Muscle of leg (tissue), 11 donors: Measurements from ENCODE around the gene SLC24A4. TPM values are rescaled to one million over a fixed set of nuclear protein-coding genes. Genes with fewer than 3 reads are reported as not detected.

Experiments
- DNase-seq: peaks from one replicate; pipeline ENCODE4 v3.0.0; 2013
- H3K27ac ChIP-seq: one replicate; pipeline ENCODE4 v1.5.1; 2013; ENCODE audit warnings: mild to moderate bottlenecking, low read length, control low read depth
- H3K27me3 ChIP-seq: one replicate; pipeline ENCODE4 v1.6.1; 2013; ENCODE audit warnings: low read length; ENCODE audit not compliant: control insufficient read depth, insufficient read depth
- H3K36me3 ChIP-seq: one replicate; pipeline ENCODE4 v1.6.1; 2013; ENCODE audit warnings: low read length; ENCODE audit not compliant: control insufficient read depth, insufficient read depth
- H3K4me1 ChIP-seq: one replicate; pipeline ENCODE4 v1.6.1; 2013; ENCODE audit warnings: low read length; ENCODE audit not compliant: control insufficient read depth, insufficient read depth
- H3K4me3 ChIP-seq: one replicate; pipeline ENCODE4 v1.5.1; 2013; ENCODE audit warnings: low read length, control low read depth
- H3K9me3 ChIP-seq: replicated peaks from 2 replicates; pipeline ENCODE4 v1.6.1; 2013; ENCODE audit warnings: low read depth, low read length; ENCODE audit not compliant: control insufficient read depth
- WGBS: methylation state at CpG from one replicate; pipeline ENCODE4 v1.1.5; 2013; ENCODE audit warnings: missing lambda C conversion rate; ENCODE audit not compliant: insufficient coverage; 5-methylcytosine and 5-hydroxymethylcytosine counted together
- polyA plus RNA-seq, 8 donors: library from polyadenylated mRNA; unstranded; fragments of 120-200 nt; gene quantifications; one replicate each; pipeline versions ENCODE4 v1.2.1 to v1.2.3, GENCODE V29; 2013; ENCODE audit warnings: inconsistent platforms in 1 of 8, low replicate concordance in 1 of 8; ENCODE audit not compliant: insufficient read length in 8 of 8, insufficient read depth in 1 of 8
- total RNA-seq: library from RNA; stranded (reverse); fragments of 120-200 nt; gene quantifications from one replicate; pipeline ENCODE4 v1.2.4, GENCODE V29; 2013

SLC24A4 gene
- total and polyA plus RNA-seq, 9 donors: 1.8 to 6.6 (median 2.9) TPM

DNA sequence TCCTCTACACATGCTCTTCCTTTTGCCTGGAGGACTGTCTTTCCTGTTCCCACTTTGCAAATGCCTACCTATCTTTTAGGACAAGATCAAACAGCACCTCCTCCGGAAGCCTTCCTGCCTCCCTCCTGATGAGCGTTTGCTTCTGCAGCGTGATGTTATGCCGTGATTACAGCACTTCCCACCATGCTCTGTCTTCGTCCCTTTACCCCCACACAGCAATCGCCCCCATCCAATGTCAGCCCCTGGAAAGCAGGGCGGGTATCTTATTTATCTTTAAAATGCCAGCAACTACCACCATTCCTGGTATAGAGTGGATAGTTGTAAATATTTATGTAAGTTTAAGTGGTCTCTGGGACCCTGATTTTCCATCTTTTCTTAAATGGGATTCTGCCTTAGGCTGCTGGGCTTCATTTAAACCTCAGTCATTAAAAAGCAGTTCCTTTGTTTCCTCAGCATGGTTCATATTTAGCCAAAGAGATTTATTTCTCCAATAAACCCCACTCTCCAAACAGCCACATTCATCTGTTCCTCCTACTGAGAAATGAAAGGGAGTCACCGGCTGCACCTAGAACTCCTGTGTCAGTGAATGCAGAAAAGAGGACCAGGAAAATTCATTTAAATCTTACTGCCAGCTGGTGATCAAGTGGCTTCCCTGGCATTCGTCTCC lies 33.8 kb upstream of the SLC24A4 start:
- no peak for DNase-seq
- 61% methylated on average over 5 of the region's 9 CpGs for WGBS
- no peaks in the 10 kb centered on the region for H3K36me3 ChIP-seq

GRCh38 chr14:92292673-92293072 lies 30.3 kb upstream of the SLC24A4 start:
- Histone ChIP-seq H3K27ac (no peak overlapping the region), H3K4me3 (no peak overlapping the region), H3K36me3 (no peaks in the 10 kb centered on the region), H3K27me3 (no peaks in the 10 kb centered on the region), H3K9me3 (no peaks in the 10 kb centered on the region), H3K4me1 (no peaks in the 10 kb centered on the region)
- no peak for DNase-seq
- whole genome bisulfite sequencing: no CpG with 5 or more reads among the region's 2 CpGs

More for the DNA sequence above, 33.8 kb upstream of the SLC24A4 start:
- Histone ChIP-seq H3K27me3 (no peaks in the 10 kb centered on the region), H3K27ac (no peak overlapping the region), H3K9me3 (no peaks in the 10 kb centered on the region), H3K4me3 (no peak overlapping the region), H3K4me1 (no peaks in the 10 kb centered on the region)

- no peak for DNase-seq
- H3K36me3 ChIP-seq: no peaks in the 10 kb centered on the region
- no CpG with 5 or more reads among the region's 2 CpGs for WGBS
- H3K27ac ChIP-seq: no peak overlapping the region
- H3K4me1 ChIP-seq: no peaks in the 10 kb centered on the region
- no peak overlapping the region for H3K4me3 ChIP-seq
- peaks cover 8% of the 10 kb centered on the region for H3K27me3 ChIP-seq
- no peaks in the 10 kb centered on the region for H3K9me3 ChIP-seq
Observed at GRCh38 chr14:92294506-92294905, 28.5 kb upstream of the SLC24A4 start.

- no peak overlapping the region for H3K27ac ChIP-seq
- 60% methylated on average over 1 of the region's 6 CpGs for WGBS
- H3K4me1 ChIP-seq: no peaks in the 10 kb centered on the region
- H3K9me3 ChIP-seq: no peaks in the 10 kb centered on the region
- no peak overlapping the region for H3K4me3 ChIP-seq
- DNase-seq: no peak
- H3K27me3 ChIP-seq: peaks cover 16% of the 10 kb centered on the region
- no peaks in the 10 kb centered on the region for H3K36me3 ChIP-seq
Observed at GRCh38 chr14:92297818-92298595, 25.0 kb upstream of the SLC24A4 start.

GRCh38 chr14:92302481-92302880 lies 20.5 kb upstream of the SLC24A4 start:
- DNase-seq: no peak
- WGBS: 69% methylated on average over 5 of the region's 5 CpGs
- Histone ChIP-seq H3K36me3 (no peaks in the 10 kb centered on the region), H3K27ac (no peak overlapping the region), H3K4me3 (no peak overlapping the region), H3K27me3 (peaks cover 16% of the 10 kb centered on the region), H3K9me3 (no peaks in the 10 kb centered on the region), H3K4me1 (no peaks in the 10 kb centered on the region)

GRCh38 chr14:92308716-92309115 lies 14.2 kb upstream of the SLC24A4 start:
- DNase-seq: no peak
- 20% methylated on average over 2 of the region's 8 CpGs for WGBS

GRCh38 chr14:92309968-92310530 lies 12.9 kb upstream of the SLC24A4 start:
- no peaks in the 10 kb centered on the region for H3K36me3 ChIP-seq
- no peak overlapping the region for H3K4me3 ChIP-seq
- H3K9me3 ChIP-seq: no peaks in the 10 kb centered on the region
- WGBS: 51% methylated on average over 5 of the region's 7 CpGs
- H3K27ac ChIP-seq: no peak overlapping the region
- H3K27me3 ChIP-seq: peaks cover 4% of the 10 kb centered on the region
- no peak for DNase-seq
- peaks cover 4% of the 10 kb centered on the region for H3K4me1 ChIP-seq

More at GRCh38 chr14:92308716-92309115, 14.2 kb upstream of the SLC24A4 start:
- Histone ChIP-seq H3K9me3 (no peaks in the 10 kb centered on the region), H3K36me3 (no peaks in the 10 kb centered on the region), H3K4me3 (no peak overlapping the region), H3K27me3 (peaks cover 4% of the 10 kb centered on the region), H3K27ac (no peak overlapping the region), H3K4me1 (peaks cover 4% of the 10 kb centered on the region)

- Histone ChIP-seq H3K4me3 (no peak overlapping the region), H3K36me3 (no peaks in the 10 kb centered on the region), H3K27ac (no peak overlapping the region), H3K27me3 (peaks cover 4% of the 10 kb centered on the region), H3K4me1 (peaks cover 7% of the 10 kb centered on the region), H3K9me3 (no peaks in the 10 kb centered on the region)
- peak; percentile 86 for DNase-seq
- 34% methylated on average over 5 of the region's 6 CpGs for WGBS
Observed at GRCh38 chr14:92310776-92311375, 12.1 kb upstream of the SLC24A4 start.

DNA sequence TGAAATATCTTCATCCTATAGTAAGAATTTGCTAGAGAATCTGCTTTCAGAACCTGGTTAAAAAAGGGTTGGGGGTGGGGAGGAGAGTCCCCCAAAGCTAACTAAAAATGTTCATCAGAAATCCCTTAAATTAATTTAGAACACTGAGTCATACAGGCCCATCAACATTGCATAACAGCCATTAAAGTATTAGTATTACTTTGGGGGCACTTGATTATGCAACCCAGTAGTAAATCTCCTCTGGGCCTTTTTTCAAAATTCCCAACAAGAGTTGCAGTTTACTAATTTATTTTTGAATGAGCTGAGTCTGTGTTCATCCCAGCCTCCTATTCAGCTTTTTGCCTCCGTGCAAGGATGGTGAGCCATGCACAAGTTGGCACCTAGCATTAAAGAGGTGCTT lies 8.8 kb upstream of the SLC24A4 start:
- no peak overlapping the region for H3K27ac ChIP-seq
- no peak overlapping the region for H3K4me3 ChIP-seq
- no peak for DNase-seq
- peaks cover 11% of the 10 kb centered on the region for H3K4me1 ChIP-seq
- WGBS: no CpG with 5 or more reads among the region's 1 CpG
- H3K27me3 ChIP-seq: peaks cover 5% of the 10 kb centered on the region
- H3K36me3 ChIP-seq: no peaks in the 10 kb centered on the region
- no peaks in the 10 kb centered on the region for H3K9me3 ChIP-seq
